Activated B cell treated with CpG ODN at 0.5 μM for 24 hours (primary cell): ENCODE data around the gene TSPAN13. TPM values are rescaled to one million over a fixed set of nuclear protein-coding genes. Genes with fewer than 3 reads are reported as not detected.

Experiments
- ATAC-seq: fragments of 200-7000 bp; cut with Tn5 transposase; one replicate; pipeline ENCODE4 v1.10.0; 2021; ENCODE audit warnings: low read depth, mild to moderate bottlenecking, moderate library complexity
- CTCF ChIA-PET: fragments of 350-600 bp; sonication (Branson Sonifier 250); formaldehyde crosslinking; loops from one replicate; lab custom pipeline; 2021; ENCODE audit warnings: antibody characterized with exemption; lab: Charles Lee
- POLR2A ChIA-PET: fragments of 350-600 bp; sonication (Branson Sonifier 250); formaldehyde crosslinking; loops from one replicate; lab custom pipeline; 2021; ENCODE audit warnings: antibody characterized with exemption; lab: Charles Lee
- DNase-seq: peaks from one replicate; pipeline ENCODE4 v3.0.0; 2022
- H3K27ac Mint-ChIP-seq: one replicate; pipeline ENCODE4 v1.8.0; 2020; ENCODE audit warnings: mixed read lengths
- H3K27me3 Mint-ChIP-seq: one replicate; pipeline ENCODE4 v1.8.0; 2021; ENCODE audit warnings: mixed read lengths
- H3K36me3 Mint-ChIP-seq: one replicate; pipeline ENCODE4 v1.8.0; 2021; ENCODE audit warnings: low read depth, mixed read lengths
- H3K4me1 Mint-ChIP-seq: one replicate; pipeline ENCODE4 v1.8.0; 2021; ENCODE audit warnings: mixed read lengths
- H3K4me3 Mint-ChIP-seq: one replicate; pipeline ENCODE4 v1.8.0; 2020; ENCODE audit warnings: mild to moderate bottlenecking, mixed read lengths
- H3K9me3 Mint-ChIP-seq: one replicate; pipeline ENCODE4 v1.8.0; 2020; ENCODE audit warnings: mixed read lengths
- intact Hi-C: fragments of 100-400 bp; cut with micrococcal nuclease; formaldehyde crosslinking; loops from one replicate; pipeline ENCODE4 v1.15.1; 2024
- total RNA-seq: library from RNA; stranded (reverse); gene quantifications from 2 replicates; pipeline ENCODE4 v1.2.3, GENCODE V29; 2022
- TF ChIP-seq, protein P1 (sequence below): fragments of 200-600 bp; IDR thresholded peaks from one replicate; pipeline ENCODE4 v1.8.0; 2022; ENCODE audit warnings: antibody characterized with exemption, mild to moderate bottlenecking

Gene TSPAN13
- total RNA-seq, 1 donor from 2014 or later = 15.1 TPM

GRCh38 chr7:16811551-16811950, 58.0 kb downstream of the TSPAN13 start:
- ChIA-PET POLR2A (no interaction called here), CTCF (no interaction called here)
- Mint-ChIP-seq H3K27me3 (no peaks in the 10 kb centered on the region), H3K4me3 (no peak overlapping the region), H3K4me1 (peaks cover 7% of the 10 kb centered on the region), H3K27ac (no peak overlapping the region), H3K36me3 (no peaks in the 10 kb centered on the region), H3K9me3 (no peaks in the 10 kb centered on the region)
- intact Hi-C loops = no loop called here
- TF ChIP-seq, protein P1, sequence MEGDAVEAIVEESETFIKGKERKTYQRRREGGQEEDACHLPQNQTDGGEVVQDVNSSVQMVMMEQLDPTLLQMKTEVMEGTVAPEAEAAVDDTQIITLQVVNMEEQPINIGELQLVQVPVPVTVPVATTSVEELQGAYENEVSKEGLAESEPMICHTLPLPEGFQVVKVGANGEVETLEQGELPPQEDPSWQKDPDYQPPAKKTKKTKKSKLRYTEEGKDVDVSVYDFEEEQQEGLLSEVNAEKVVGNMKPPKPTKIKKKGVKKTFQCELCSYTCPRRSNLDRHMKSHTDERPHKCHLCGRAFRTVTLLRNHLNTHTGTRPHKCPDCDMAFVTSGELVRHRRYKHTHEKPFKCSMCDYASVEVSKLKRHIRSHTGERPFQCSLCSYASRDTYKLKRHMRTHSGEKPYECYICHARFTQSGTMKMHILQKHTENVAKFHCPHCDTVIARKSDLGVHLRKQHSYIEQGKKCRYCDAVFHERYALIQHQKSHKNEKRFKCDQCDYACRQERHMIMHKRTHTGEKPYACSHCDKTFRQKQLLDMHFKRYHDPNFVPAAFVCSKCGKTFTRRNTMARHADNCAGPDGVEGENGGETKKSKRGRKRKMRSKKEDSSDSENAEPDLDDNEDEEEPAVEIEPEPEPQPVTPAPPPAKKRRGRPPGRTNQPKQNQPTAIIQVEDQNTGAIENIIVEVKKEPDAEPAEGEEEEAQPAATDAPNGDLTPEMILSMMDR = no peak
- DNase-seq (no peak), ATAC-seq (no peak)

GRCh38 chr7:16812542-16813231, 59.1 kb downstream of the TSPAN13 start:
- Mint-ChIP-seq H3K4me3 (no peak overlapping the region), H3K9me3 (no peaks in the 10 kb centered on the region), H3K36me3 (no peaks in the 10 kb centered on the region), H3K27me3 (no peaks in the 10 kb centered on the region), H3K4me1 (peaks cover 16% of the 10 kb centered on the region), H3K27ac (no peak overlapping the region)
- TF ChIP-seq, protein P1 = no peak
- no peak for DNase-seq
- intact Hi-C loops = no loop called here
- POLR2A ChIA-PET = no interaction called here
- CTCF ChIA-PET = no interaction called here
- no peak for ATAC-seq

DNA sequence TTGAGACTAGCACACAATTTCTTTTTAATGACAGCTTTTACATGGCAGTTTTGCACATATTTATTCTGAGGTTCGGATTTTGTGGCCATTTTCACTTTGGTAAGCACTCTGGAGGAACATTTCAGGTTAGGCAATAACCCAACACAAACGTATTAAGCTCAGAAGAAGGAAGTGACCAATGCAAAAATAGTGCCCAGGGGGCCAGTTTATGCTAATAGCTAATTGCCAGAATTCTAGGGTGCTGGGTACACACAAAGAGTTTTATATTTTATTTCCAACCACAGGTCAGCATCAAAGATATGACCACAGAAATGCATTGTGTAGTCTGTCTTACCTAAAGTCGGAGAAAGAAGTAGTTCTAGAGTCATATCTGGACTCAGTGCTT, 59.7 kb downstream of the TSPAN13 start:
- H3K27me3 Mint-ChIP-seq = no peaks in the 10 kb centered on the region
- peaks cover 21% of the 10 kb centered on the region for H3K4me1 Mint-ChIP-seq
- H3K9me3 Mint-ChIP-seq = no peaks in the 10 kb centered on the region
- no peak for DNase-seq
- intact Hi-C loops = no loop called here
- H3K4me3 Mint-ChIP-seq = no peak overlapping the region
- ChIA-PET POLR2A (no interaction called here), CTCF (no interaction called here)
- ATAC-seq = no peak
- no peak overlapping the region for H3K27ac Mint-ChIP-seq
- TF ChIP-seq, protein P1 = no peak
- H3K36me3 Mint-ChIP-seq = no peaks in the 10 kb centered on the region

DNA sequence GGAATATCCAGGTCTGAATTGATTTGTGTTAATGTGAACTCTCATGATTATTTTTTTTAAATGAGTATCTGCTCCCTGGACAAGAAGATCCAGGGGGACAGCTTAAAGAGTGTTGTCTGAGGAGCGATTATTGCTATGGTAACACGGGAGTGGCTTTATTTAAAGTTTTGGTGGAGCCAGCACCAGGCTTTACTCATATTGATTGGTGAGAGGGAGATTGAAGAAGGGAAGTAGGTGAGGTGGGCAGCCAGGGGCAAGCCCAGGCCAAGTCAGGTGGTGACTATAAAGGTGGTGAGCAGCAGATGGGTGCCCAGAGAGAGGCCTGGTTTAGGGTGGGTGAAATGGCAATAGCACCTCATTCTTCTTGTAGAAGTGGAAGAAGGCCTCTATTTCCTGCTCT, 61.4 kb downstream of the TSPAN13 start:
- no peak overlapping the region for H3K4me3 Mint-ChIP-seq
- DNase-seq (no peak), ATAC-seq (no peak)
- peaks cover 22% of the 10 kb centered on the region for H3K4me1 Mint-ChIP-seq
- no peaks in the 10 kb centered on the region for H3K27me3 Mint-ChIP-seq
- intact Hi-C loops = no loop called here
- H3K9me3 Mint-ChIP-seq = peaks cover under 1% of the 10 kb centered on the region
- TF ChIP-seq, protein P1 = no peak
- H3K36me3 Mint-ChIP-seq = no peaks in the 10 kb centered on the region
- ChIA-PET CTCF (no interaction called here), POLR2A (no interaction called here)
- H3K27ac Mint-ChIP-seq = no peak overlapping the region

DNA sequence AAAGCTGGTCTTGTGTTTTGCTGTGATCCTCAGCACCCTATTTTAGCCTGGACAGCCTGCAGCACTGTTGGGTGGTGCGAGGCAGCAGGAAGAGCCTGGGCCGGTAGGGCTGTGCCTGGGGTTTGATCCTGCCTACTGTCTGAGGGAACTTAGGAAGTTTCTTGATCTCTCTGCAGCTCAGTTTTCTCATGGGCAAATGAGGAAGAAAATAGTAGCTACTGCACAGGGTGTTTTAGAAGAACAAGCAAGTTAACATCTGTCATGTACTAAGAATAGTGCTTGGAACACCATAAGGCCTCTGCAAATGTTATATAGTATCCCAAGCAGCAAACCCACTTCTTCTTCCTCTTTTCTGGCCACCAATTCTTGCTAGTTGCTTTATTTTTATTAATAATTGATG, 63.3 kb downstream of the TSPAN13 start:
- no peak for DNase-seq

More for the DNA sequence above, 63.3 kb downstream of the TSPAN13 start:
- Mint-ChIP-seq H3K36me3 (no peaks in the 10 kb centered on the region), H3K27ac (no peak overlapping the region), H3K9me3 (peaks cover 3% of the 10 kb centered on the region), H3K4me1 (peaks cover 22% of the 10 kb centered on the region), H3K4me3 (no peak overlapping the region), H3K27me3 (no peaks in the 10 kb centered on the region)
- ATAC-seq = no peak
- POLR2A ChIA-PET = interaction anchor here (0.9 kb wide), 1 partner anchor 171 kb away, joined by 3 read pairs; the partner anchor contains the start of gene BZW2
- intact Hi-C loops = no loop called here
- TF ChIP-seq, protein P1 = no peak
- CTCF ChIA-PET = no interaction called here
